Stimulated activated CD8-positive, alpha-beta memory T cell treated with anti-CD3 and anti-CD28 coated beads, Interleukin-4, amount 100 ng/mL, for 4 hours (primary cell): ENCODE data around the gene CDIPT.
"Not testable (repeated sequence)": the region's sequence is repeated elsewhere in the genome, so short reads cannot be mapped to it uniquely, and the experiment has no call there.

ENCODE experiments used
- DNase-seq, 2 donors: peaks; one replicate each; pipeline ENCODE4 v3.0.0-alpha.2; 2020; ENCODE audit warnings: low read depth in 2 of 2, low spot score in 1 of 2

CDIPT gene

GRCh38 chr16:29897333-29897732, 34.3 kb upstream of the CDIPT start:
- DNase-seq: no peak

GRCh38 chr16:29896841-29897240, 33.8 kb upstream of the CDIPT start:
- DNase-seq: no peak

GRCh38 chr16:29894352-29894751, 31.3 kb upstream of the CDIPT start:
- DNase-seq: no peak

GRCh38 chr16:29893553-29893952, 30.5 kb upstream of the CDIPT start:
- no peak for DNase-seq

GRCh38 chr16:29892458-29892813, 29.4 kb upstream of the CDIPT start:
- no peak for DNase-seq

GRCh38 chr16:29891525-29892457, 28.8 kb upstream of the CDIPT start:
- DNase-seq: no peak

GRCh38 chr16:29889372-29889771, 26.3 kb upstream of the CDIPT start:
- not testable (repeated sequence) for DNase-seq

GRCh38 chr16:29883987-29884386, 21.0 kb upstream of the CDIPT start:
- no peak for DNase-seq

- DNase-seq: no peak
Observed at GRCh38 chr16:29881050-29881449, 18.0 kb upstream of the CDIPT start.

- DNase-seq: no peak
Observed at GRCh38 chr16:29878172-29878571, 15.1 kb upstream of the CDIPT start.

GRCh38 chr16:29877266-29877961, 14.4 kb upstream of the CDIPT start:
- no peak for DNase-seq

GRCh38 chr16:29876594-29877249, 13.7 kb upstream of the CDIPT start:
- no peak for DNase-seq

GRCh38 chr16:29876217-29876593, 13.2 kb upstream of the CDIPT start:
- DNase-seq: no peak

- no peak for DNase-seq
Observed at GRCh38 chr16:29875206-29875605, 12.2 kb upstream of the CDIPT start.

- DNase-seq: no peak
Observed at GRCh38 chr16:29873319-29873718, 10.3 kb upstream of the CDIPT start.

- DNase-seq: no peak
Observed at GRCh38 chr16:29871822-29872546, 9.0 kb upstream of the CDIPT start.

GRCh38 chr16:29869067-29869466, 6.0 kb upstream of the CDIPT start:
- DNase-seq: not testable (repeated sequence)

GRCh38 chr16:29868396-29869009, 5.5 kb upstream of the CDIPT start:
- DNase-seq: no peak

- DNase-seq: no peak
Observed at GRCh38 chr16:29864205-29864604, 1.2 kb upstream of the CDIPT start.

GRCh38 chr16:29863669-29863984, 601 bp upstream of the CDIPT start:
- DNase-seq: no peak

- DNase-seq: no peak
Observed at GRCh38 chr16:29862383-29862883, 593 bp downstream of the CDIPT start.
